NCI-H524 treated with DMSO at 0.1 percent for 48 hours (cell line): Measurements from ENCODE around the gene TMEM204.
"Not testable (repeated sequence)": the region's sequence is repeated elsewhere in the genome, so short reads cannot be mapped to it uniquely, and the experiment has no call there.

Experiments used
- DNase-seq: peaks from one replicate; lab custom pipeline; 2025; lab: John Stamatoyannopoulos, UW

The TMEM204 gene

DNA sequence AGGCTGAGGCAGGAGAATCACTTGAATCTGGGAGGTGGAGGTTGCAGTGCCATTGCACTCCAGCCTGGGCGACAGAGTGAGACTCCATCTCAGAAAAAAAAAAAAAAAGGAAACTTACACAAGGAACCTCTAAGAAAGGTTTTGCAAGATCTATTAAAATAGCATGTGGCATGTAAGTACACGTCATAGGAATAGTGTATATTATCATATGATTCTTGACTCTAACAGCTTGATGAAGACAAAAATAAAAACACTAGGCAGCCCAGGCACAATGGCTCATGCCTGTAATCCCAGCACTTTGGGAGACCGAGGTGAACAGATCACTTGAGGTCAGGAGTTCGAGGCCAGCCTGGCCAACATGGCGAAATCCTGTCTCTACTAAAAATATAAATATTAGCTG lies 62.0 kb downstream of the TMEM204 start:
- DNase-seq: not testable (repeated sequence)

GRCh38 chr16:1596516-1596915 lies 63.0 kb downstream of the TMEM204 start:
- DNase-seq: no peak

- DNase-seq: no peak
These were observed 63.7 kb downstream of the TMEM204 start for GRCh38 chr16:1597154-1597553.

GRCh38 chr16:1601031-1601430 lies 67.6 kb downstream of the TMEM204 start:
- no peak for DNase-seq

DNA sequence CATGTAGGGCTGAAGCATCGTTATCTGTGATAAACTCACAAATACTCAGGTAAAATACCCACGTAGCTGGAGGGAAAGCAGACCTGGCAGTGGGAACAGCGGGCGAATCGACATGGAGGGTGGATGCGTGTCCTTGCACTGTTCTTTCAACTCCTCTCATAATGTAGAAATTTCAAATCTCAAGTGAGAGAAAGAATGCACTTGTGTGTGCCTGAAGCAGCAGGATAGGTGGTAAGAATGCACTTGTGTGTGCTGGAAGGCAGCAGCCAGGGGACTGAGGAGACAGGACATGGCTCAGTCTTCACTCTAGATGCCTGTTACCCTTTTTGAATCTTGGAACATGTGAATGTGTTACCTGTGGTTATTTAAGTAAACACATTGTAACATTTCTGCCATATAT lies 68.0 kb downstream of the TMEM204 start:
- no peak for DNase-seq

DNA sequence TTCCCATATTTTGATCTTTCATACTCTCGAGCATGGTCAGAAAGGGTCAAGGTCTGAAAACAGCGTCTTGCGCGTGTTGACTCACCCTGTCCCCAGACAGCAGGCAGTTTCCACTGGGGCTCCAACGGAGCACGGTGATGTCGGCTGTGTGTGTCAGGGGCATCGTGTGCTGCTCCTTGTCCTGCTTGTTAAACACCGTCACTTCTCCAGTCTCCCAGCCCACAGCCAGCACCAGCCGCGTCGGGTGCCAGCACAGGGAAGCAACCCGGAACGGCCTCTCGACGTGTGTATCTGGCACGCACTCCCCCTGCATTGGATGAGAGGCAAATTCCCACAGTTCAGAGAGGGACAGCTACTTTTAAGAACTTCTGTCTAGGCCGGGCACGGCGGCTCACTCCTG lies 68.8 kb downstream of the TMEM204 start:
- DNase-seq: no peak
